Ureter (tissue), 1 donor: ENCODE results near the gene LTK. TPM values are rescaled to one million over a fixed set of nuclear protein-coding genes. Genes with fewer than 3 reads are reported as not detected.
"Not testable (repeated sequence)": the region's sequence is repeated elsewhere in the genome, so short reads cannot be mapped to it uniquely, and the experiment has no call there.

Source experiments
- DNase-seq: peaks from one replicate; pipeline ENCODE4 v3.0.0-alpha.2; 2020; ENCODE audit warnings: low spot score
- total RNA-seq: library from RNA; stranded (reverse); gene quantifications from one replicate; pipeline ENCODE4 v1.2.4, GENCODE V29; 2023
- donor health status: DM: yes; HTN: yes; CAD: no.

The LTK gene
- total RNA-seq, 1 donor from 2014 or later = 0.73 TPM

DNA sequence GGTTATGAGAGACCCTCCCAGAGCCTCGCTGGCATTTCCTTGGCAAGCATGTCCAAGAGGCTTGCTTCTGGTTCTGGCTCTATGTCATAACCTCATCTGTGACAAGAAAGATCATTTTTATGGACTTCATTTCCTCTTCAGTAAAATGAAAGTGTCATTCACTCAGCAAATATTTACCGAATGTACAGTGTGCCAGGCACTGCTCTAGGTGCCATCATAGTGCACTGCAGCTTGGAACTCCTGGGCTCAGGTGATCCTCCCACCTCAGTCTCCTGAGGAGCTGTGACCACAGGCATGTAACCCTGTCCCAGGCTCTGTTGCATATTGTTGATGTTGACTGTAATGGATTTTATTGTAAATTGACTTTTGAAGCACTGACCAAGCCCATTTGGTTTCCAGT lies 38.7 kb downstream of the LTK start:
- no peak for DNase-seq

DNA sequence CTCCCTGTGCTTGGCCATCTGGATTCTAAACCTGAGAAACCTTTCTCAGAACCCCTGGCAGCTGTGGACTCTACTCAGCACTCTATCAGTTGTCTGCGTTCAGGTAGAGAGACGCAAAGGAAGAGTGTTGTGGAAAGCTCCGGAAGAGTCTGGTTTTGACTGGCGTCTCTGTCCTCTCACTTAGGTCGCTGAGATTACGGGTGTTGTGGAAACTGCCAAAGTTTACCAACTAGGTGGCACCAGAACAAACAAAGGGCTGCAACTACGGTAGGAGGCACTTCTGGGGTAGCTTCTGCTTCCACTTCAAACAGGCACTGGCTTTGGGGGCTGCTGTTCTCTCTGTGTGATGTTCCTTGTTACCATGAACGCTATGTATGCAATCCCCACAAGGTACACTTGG lies 39.2 kb downstream of the LTK start:
- no peak for DNase-seq

DNA sequence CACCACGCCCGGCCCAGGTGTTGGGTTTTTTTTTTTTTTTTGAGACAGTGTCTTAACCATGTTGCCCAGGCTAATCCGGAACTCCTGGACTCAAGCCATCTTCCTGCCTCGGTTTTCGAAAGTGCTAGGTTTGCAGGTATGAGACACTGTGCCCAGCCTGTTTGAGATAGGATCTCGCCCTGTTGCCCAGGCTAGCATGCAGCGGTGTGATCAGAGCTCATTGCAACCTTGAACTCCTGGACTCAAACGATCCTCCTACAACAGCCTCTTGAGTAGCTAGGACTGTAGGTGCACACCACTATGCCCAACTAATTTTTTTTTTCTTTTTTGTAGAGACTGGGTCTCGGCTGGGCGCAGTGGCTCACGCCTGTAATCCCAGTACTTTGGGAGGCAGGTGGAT lies 40.2 kb downstream of the LTK start:
- no peak for DNase-seq

DNA sequence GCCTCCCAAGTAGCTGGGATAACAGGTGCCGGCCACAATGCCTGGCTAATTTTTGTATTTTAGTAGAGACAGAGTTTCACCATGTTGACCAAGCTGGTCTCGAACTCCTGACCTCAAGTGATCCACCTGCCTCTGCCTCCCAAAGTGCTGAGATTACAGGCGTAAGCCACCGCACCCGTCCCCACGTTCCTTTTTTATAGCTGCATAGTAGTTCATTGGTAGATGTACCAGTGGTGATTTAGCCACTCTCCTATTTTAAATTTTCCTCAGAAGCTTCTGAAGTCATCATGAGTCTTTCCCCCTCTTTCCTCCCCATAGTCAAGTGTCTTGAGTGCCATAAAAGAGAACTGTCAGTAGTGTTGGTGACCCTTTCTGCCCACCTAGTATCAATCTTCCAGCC lies 44.0 kb downstream of the LTK start:
- not testable (repeated sequence) for DNase-seq

DNA sequence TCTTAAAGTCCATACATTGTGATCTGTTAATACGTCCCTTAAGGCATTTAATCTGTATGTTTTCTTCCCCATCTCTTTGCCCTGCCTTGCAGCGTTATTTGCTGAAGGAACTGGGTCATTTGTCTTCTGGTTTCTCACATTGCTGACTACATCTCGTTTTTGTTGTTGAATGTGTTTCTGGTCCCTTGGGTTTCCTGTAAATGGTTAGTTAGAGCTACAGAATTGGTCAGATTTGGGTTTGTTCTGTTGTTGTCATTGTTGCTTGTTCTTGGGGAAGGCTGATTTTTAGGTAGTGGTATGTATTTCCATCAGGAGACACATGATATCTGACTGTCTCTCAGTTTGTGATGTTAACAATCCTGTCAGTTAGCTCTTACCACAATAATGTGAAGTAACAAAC lies 46.9 kb downstream of the LTK start:
- DNase-seq = no peak

DNA sequence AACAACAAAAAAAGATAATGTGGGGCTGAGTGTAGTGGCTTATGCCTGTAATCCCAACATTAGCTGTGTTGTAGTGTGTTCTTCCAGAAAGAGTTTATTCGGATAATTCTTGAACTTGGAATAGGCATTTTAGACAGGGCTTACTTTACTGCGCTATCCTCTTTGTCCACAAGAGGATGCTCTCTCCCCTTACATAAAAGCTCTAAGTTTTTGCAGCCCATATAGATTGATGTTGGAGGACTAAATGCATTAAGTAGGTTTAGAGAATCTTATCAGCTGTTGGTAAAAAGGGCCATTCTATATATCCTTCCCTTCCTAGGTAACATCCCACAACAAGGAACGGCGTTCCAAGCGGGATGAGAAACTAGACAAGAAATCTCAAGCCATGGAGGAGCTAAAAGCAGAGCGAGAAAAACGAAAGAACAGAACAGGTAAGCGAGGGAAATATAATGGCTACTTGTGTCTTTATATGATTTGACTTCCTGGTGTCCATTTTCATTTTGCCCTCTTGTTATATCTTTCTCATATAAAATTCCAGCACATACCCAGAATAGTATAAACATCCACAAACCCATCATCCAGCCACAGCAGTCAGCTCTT lies 47.7 kb downstream of the LTK start:
- no peak for DNase-seq

DNA sequence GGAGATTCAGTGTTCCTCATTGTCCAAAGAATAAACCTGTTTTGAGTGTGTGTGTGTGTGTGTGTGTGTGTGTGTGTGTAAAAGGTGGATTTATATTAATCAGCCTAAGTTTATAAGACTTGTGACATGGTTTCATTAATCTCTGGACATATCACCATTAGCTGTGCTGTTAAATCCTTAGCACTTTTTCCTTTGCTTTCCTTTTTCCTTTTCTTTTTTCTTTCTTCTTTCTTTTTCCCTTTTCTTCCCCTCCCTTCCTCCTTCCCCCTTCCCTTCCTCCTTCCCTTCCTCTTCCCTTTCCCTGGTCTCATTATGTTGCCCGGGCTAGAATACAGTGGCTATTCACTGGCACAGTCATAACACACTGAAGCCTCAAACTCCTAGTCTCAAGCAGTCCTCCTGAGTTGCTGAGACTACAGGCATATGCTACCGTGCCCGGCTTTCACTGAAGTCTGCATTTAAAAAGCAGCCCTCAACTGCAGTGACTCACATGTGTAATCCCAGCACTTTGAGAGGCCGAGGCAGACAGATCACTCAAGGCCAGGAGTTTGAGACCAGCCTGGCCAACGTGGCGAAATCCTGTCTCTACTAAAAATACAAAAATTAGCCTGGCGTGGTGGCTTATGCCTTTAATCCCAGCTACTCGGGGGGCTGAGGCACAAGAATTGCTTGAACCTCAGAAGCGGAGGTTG lies 48.6 kb downstream of the LTK start:
- no peak for DNase-seq

DNA sequence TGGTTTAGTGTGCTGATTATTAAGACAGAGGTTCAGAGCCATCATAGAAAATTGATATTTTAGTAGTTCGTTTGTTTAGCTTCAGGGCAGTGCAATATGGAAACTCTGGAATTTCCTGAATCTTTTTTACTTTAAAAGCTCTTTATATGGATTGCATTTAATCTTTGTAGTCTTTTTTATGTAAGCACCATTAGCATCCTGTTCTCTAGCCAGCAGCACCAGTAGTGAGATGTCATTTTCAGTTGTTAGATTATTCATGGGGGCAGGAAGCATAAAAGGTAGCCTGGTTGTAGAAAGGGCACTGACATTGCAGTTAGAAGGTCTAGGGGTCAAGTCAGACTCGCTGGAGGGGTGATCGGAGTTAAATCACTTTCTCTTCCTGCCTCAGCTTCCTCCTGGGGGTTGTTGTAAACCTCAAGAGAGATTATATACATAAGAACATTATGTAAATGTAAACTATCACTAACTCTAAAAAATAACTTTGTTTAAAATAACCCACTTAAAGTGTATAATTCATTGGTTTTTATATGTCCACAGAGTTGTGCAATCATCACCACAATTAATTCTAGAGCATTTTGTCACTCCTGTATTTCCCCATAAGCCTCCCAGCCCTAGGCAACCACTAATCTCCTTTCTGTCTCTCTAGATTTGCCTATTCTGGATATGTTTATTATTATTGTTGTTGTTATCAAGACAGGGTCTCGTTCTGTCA lies 51.4 kb downstream of the LTK start:
- no peak for DNase-seq

Other genes starting within 250 kb of the LTK start
- gene OIP5, start 181.2 kb downstream of the LTK start, total RNA-seq = not detected
- 1.5 TPM for gene NUSAP1, start 180.9 kb downstream of the LTK start, total RNA-seq
- gene NDUFAF1, start 111.3 kb downstream of the LTK start, total RNA-seq = 14.6 TPM
- gene RTF1, start 96.7 kb downstream of the LTK start, total RNA-seq = 33.2 TPM
- 0.29 TPM for gene ITPKA, start 20.0 kb downstream of the LTK start, total RNA-seq
- gene RPAP1, start 30.4 kb upstream of the LTK start, total RNA-seq = 34.5 TPM
- gene TYRO3, start 45.4 kb upstream of the LTK start, total RNA-seq = 9.6 TPM
- gene MGA, start 146.6 kb upstream of the LTK start, total RNA-seq = 65.2 TPM